Loucy (cell line): ENCODE measurements around the gene AGBL1.

ENCODE experiments used
- H2AFZ ChIP-seq: fragments of 200-600 bp; sonication (generic); 2 replicates; pipeline ENCODE4 v1.6.0; 2016; ENCODE audit warnings: antibody characterized with exemption, mild to moderate bottlenecking, low read length, moderate library complexity
- H3F3A ChIP-seq: fragments of 200-600 bp; 2 replicates; pipeline ENCODE4 v1.6.0; 2016; ENCODE audit warnings: antibody characterized with exemption, low read depth, mild to moderate bottlenecking
- H3K27me3 ChIP-seq: fragments of 200-600 bp; sonication (generic); 2 replicates; pipeline ENCODE4 v1.6.1; 2014; ENCODE audit warnings: low read length, mild to moderate bottlenecking; ENCODE audit not compliant: insufficient read depth, poor library complexity, severe bottlenecking
- H3K36me3 ChIP-seq: fragments of 200-600 bp; sonication (generic); 2 replicates; pipeline ENCODE4 v1.6.1; 2016; ENCODE audit warnings: low read length; ENCODE audit not compliant: insufficient read depth
- H3K4me1 ChIP-seq: fragments of 200-600 bp; sonication (generic); 2 replicates; pipeline ENCODE4 v1.5.1; 2014; ENCODE audit warnings: low read length, mild to moderate bottlenecking; ENCODE audit not compliant: insufficient read depth, poor library complexity, severe bottlenecking
- H3K4me2 ChIP-seq: fragments of 200-600 bp; sonication (generic); 2 replicates; pipeline ENCODE4 v1.6.0; 2014; ENCODE audit warnings: antibody characterized with exemption, low read length, low read depth, mild to moderate bottlenecking; ENCODE audit not compliant: poor library complexity, severe bottlenecking
- H3K4me3 ChIP-seq: fragments of 200-600 bp; sonication (generic); 2 replicates; pipeline ENCODE4 v1.5.1; 2014; ENCODE audit warnings: low read length, mild to moderate bottlenecking, mixed read lengths; ENCODE audit not compliant: poor library complexity, severe bottlenecking
- H3K79me2 ChIP-seq: fragments of 200-600 bp; sonication (generic); 2 replicates; pipeline ENCODE4 v1.6.1; 2014; ENCODE audit warnings: low read length; ENCODE audit not compliant: insufficient read depth
- H3K9ac ChIP-seq: fragments of 200-600 bp; sonication (generic); 2 replicates; pipeline ENCODE4 v1.6.0; 2014; ENCODE audit warnings: mild to moderate bottlenecking, low read depth, low read length, moderate library complexity; ENCODE audit not compliant: poor library complexity, severe bottlenecking
- H3K9me2 ChIP-seq: fragments of 200-600 bp; sonication (generic); replicated peaks from 2 replicates; pipeline ENCODE4 v1.6.1; 2016; ENCODE audit warnings: low read depth, low read length, mixed read lengths
- H3K9me3 ChIP-seq: fragments of 200-600 bp; sonication (generic); 2 replicates; pipeline ENCODE4 v1.6.1; 2014; ENCODE audit warnings: mild to moderate bottlenecking, antibody characterized with exemption, low read length, low read depth; ENCODE audit not compliant: insufficient read depth
- H4K20me1 ChIP-seq: fragments of 200-600 bp; sonication (generic); 2 replicates; pipeline ENCODE4 v1.6.0; 2014; ENCODE audit warnings: antibody characterized with exemption, low read length, mild to moderate bottlenecking; ENCODE audit not compliant: insufficient read depth, poor library complexity, severe bottlenecking
- EZH2phosphoT487 ChIP-seq: fragments of 200-600 bp; IDR thresholded peaks from 2 replicates; pipeline ENCODE4 v1.6.1; 2018; ENCODE audit warnings: antibody characterized with exemption, mild to moderate bottlenecking, moderate library complexity, borderline replicate concordance
- TF ChIP-seq, protein P1 (sequence below): fragments of 200-600 bp; sonication (generic); conservative IDR thresholded peaks from 2 replicates; pipeline ENCODE4 v1.5.1; 2014; ENCODE audit warnings: mild to moderate bottlenecking, antibody characterized with exemption, low read length

AGBL1 gene

GRCh38 chr15:86087808-86088207 lies 8.1 kb downstream of the AGBL1 start:
- no peaks in the 10 kb centered on the region for H3K9me2 ChIP-seq
- H3K27me3 ChIP-seq = no peaks in the 10 kb centered on the region
- H3K4me2 ChIP-seq = no peak overlapping the region
- H3K4me1 ChIP-seq = no peaks in the 10 kb centered on the region
- H3K9me3 ChIP-seq = no peaks in the 10 kb centered on the region
- no peaks in the 10 kb centered on the region for H4K20me1 ChIP-seq
- no peak overlapping the region for H3K4me3 ChIP-seq
- TF ChIP-seq EZH2phosphoT487 = no peak
- TF ChIP-seq, protein P1, sequence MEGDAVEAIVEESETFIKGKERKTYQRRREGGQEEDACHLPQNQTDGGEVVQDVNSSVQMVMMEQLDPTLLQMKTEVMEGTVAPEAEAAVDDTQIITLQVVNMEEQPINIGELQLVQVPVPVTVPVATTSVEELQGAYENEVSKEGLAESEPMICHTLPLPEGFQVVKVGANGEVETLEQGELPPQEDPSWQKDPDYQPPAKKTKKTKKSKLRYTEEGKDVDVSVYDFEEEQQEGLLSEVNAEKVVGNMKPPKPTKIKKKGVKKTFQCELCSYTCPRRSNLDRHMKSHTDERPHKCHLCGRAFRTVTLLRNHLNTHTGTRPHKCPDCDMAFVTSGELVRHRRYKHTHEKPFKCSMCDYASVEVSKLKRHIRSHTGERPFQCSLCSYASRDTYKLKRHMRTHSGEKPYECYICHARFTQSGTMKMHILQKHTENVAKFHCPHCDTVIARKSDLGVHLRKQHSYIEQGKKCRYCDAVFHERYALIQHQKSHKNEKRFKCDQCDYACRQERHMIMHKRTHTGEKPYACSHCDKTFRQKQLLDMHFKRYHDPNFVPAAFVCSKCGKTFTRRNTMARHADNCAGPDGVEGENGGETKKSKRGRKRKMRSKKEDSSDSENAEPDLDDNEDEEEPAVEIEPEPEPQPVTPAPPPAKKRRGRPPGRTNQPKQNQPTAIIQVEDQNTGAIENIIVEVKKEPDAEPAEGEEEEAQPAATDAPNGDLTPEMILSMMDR = no peak
- no peaks in the 10 kb centered on the region for H3K79me2 ChIP-seq
- H3K9ac ChIP-seq = no peak overlapping the region
- no peak overlapping the region for H2AFZ ChIP-seq
- no peaks in the 10 kb centered on the region for H3K36me3 ChIP-seq
- no peaks in the 10 kb centered on the region for H3F3A ChIP-seq

DNA sequence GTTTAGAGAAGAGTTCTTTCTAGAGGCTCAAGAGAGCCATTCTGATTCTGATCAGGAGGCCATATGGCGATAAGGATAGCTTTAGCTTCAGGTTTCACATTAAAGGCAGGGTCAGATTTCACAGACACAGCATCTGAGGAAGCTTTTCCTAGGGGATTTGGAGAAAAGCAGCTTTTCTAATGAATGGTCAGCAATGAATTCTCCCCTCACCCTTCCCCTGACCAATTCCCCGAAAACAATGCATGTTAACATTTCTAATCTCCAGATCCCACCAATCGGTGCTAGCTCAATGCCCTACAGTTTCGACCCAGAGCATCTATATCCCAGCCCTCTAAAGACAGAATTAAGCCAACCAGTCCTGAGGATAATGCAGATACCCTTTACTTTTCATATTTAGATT lies 9.8 kb downstream of the AGBL1 start:
- no peaks in the 10 kb centered on the region for H3K9me3 ChIP-seq
- no peaks in the 10 kb centered on the region for H3F3A ChIP-seq
- H3K4me3 ChIP-seq = no peak overlapping the region
- no peak overlapping the region for H3K9ac ChIP-seq
- H2AFZ ChIP-seq = no peak overlapping the region
- no peaks in the 10 kb centered on the region for H4K20me1 ChIP-seq
- no peaks in the 10 kb centered on the region for H3K27me3 ChIP-seq
- no peak overlapping the region for H3K4me2 ChIP-seq
- no peaks in the 10 kb centered on the region for H3K79me2 ChIP-seq
- H3K4me1 ChIP-seq = no peaks in the 10 kb centered on the region
- no peaks in the 10 kb centered on the region for H3K9me2 ChIP-seq
- no peaks in the 10 kb centered on the region for H3K36me3 ChIP-seq
- no peak for TF ChIP-seq EZH2phosphoT487
- TF ChIP-seq, protein P1 = no peak

GRCh38 chr15:86101818-86102217 lies 22.1 kb downstream of the AGBL1 start:
- Histone ChIP-seq H3K4me2 (no peak overlapping the region), H3K9me3 (no peaks in the 10 kb centered on the region), H3K4me1 (no peaks in the 10 kb centered on the region), H3F3A (no peaks in the 10 kb centered on the region), H3K36me3 (no peaks in the 10 kb centered on the region), H3K9ac (no peak overlapping the region), H3K27me3 (no peaks in the 10 kb centered on the region), H2AFZ (no peak overlapping the region), H3K9me2 (no peaks in the 10 kb centered on the region), H3K4me3 (no peak overlapping the region), H3K79me2 (no peaks in the 10 kb centered on the region), H4K20me1 (no peaks in the 10 kb centered on the region)
- TF ChIP-seq, protein P1 = no peak
- TF ChIP-seq EZH2phosphoT487 = no peak
